Vagina (tissue), 2 donors: ENCODE measurements around the gene TSPAN9. TPM values are rescaled to one million over a fixed set of nuclear protein-coding genes. Genes with fewer than 3 reads are reported as not detected.
A peak's percentile ranks its signal among the peaks of the same experiment; 100 is the strongest.

ENCODE experiments used
- DNase-seq, 2 donors: peaks; one replicate each; pipeline ENCODE4 v3.0.0-alpha.2; 2017; ENCODE audit errors: extremely low spot score in 2 of 2
- H3K27ac ChIP-seq: fragments of 200-600 bp; sonication (generic); one replicate; pipeline ENCODE4 v1.5.1; 2019
- H3K27me3 ChIP-seq: fragments of 200-600 bp; sonication (generic); one replicate; pipeline ENCODE4 v1.5.1; 2019
- H3K36me3 ChIP-seq, 2 donors: fragments of 200-600 bp; sonication (generic); one replicate each; pipeline ENCODE4 v1.5.1; 2017 to 2019
- H3K4me1 ChIP-seq: fragments of 200-600 bp; sonication (generic); one replicate; pipeline ENCODE4 v1.5.1; 2019
- H3K4me3 ChIP-seq, 2 donors: fragments of 200-600 bp; sonication (generic); 1 replicate in 1 of 2; 2 replicates in 1 of 2; pipeline ENCODE4 v1.5.1; 2016 to 2019
- H3K9me3 ChIP-seq: fragments of 200-600 bp; sonication (generic); one replicate; pipeline ENCODE4 v1.5.1; 2019
- POLR2A ChIP-seq, 2 donors: fragments of 450-650 bp; IDR thresholded peaks; one replicate each; pipeline ENCODE4 v1.6.1; 2017; ENCODE audit warnings: antibody characterized with exemption in 2 of 2, mild to moderate bottlenecking in 2 of 2, moderate library complexity in 2 of 2
- POLR2AphosphoS5 ChIP-seq, 2 donors: sonication (generic); formaldehyde crosslinking; IDR thresholded peaks; one replicate each; pipeline ENCODE4 v1.9.0; 2017; ENCODE audit warnings: antibody characterized with exemption in 2 of 2, mild to moderate bottlenecking in 2 of 2, low read depth in 1 of 2; ENCODE audit not compliant: insufficient read depth in 1 of 2
- intact Hi-C: fragments of 100-400 bp; cut with DNase I; formaldehyde crosslinking; loops from one replicate; pipeline ENCODE4 v1.15.1; 2023
- total RNA-seq: library from RNA; depleted of rRNA; stranded (reverse); fragments of >200 nt; gene quantifications from one replicate; pipeline ENCODE4 v1.2.3, GENCODE V29; 2016
- TF ChIP-seq, protein P1 (sequence below), 3 experiments: fragments of 450-650 bp in 2 of 3; fragments of 200-600 bp in 1 of 3; sonication (generic) in 1 of 3; IDR thresholded peaks; one replicate each; pipeline ENCODE4 v1.5.1; 2017 to 2019; ENCODE audit warnings: antibody characterized with exemption in 3 of 3, mild to moderate bottlenecking in 2 of 3, moderate library complexity in 2 of 3

The TSPAN9 gene
- total RNA-seq, 1 donor from 2014 or later, result 32.2 TPM

DNA sequence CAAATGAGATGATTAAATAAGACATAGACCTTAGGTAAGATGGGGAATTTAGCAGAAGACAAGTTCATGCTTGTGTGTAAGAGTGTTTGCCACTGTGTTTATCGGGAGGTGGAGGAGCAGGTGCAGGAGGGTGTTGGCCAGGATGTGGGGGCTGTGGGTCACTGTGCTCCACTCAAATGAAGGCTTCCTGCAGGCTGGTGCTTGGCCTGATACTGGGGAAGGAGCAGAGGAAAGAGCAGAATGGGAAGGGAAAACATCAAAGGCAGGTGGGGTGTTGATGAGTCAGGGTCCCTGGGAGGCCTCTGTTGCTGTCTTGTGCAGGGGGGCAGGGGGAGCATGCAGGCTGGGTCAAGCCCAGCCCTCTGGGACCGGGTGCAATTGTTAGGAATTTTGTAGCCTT, 126.5 kb downstream of the TSPAN9 start:
- Histone ChIP-seq H3K27ac (no peak overlapping the region), H3K36me3 (no peaks in the 10 kb centered on the region), H3K9me3 (no peaks in the 10 kb centered on the region), H3K27me3 (no peaks in the 10 kb centered on the region), H3K4me3 (no peak overlapping the region), H3K4me1 (peaks cover 54% of the 10 kb centered on the region)
- DNase-seq, result no peak
- intact Hi-C loops, result loop anchor here (10.0 kb wide), 2 partner anchors 71 to 129 kb away; partner anchors contain the start of gene TSPAN9
- TF ChIP-seq, protein P1, sequence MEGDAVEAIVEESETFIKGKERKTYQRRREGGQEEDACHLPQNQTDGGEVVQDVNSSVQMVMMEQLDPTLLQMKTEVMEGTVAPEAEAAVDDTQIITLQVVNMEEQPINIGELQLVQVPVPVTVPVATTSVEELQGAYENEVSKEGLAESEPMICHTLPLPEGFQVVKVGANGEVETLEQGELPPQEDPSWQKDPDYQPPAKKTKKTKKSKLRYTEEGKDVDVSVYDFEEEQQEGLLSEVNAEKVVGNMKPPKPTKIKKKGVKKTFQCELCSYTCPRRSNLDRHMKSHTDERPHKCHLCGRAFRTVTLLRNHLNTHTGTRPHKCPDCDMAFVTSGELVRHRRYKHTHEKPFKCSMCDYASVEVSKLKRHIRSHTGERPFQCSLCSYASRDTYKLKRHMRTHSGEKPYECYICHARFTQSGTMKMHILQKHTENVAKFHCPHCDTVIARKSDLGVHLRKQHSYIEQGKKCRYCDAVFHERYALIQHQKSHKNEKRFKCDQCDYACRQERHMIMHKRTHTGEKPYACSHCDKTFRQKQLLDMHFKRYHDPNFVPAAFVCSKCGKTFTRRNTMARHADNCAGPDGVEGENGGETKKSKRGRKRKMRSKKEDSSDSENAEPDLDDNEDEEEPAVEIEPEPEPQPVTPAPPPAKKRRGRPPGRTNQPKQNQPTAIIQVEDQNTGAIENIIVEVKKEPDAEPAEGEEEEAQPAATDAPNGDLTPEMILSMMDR (IDR thresholded peaks at IDR 0.05), result no peak
- TF ChIP-seq POLR2AphosphoS5 (IDR thresholded peaks at IDR 0.05; ENCODE audit: insufficient read depth in 1 of 2, low read depth in 1 of 2), result no peak
- TF ChIP-seq POLR2A (IDR thresholded peaks at IDR 0.05), result no peak

- TF ChIP-seq, protein P1 (IDR thresholded peaks at IDR 0.05), result no peak
- no peak for TF ChIP-seq POLR2A (IDR thresholded peaks at IDR 0.05)
- peak in 1 of 2 donors; percentile 13 for TF ChIP-seq POLR2AphosphoS5 (IDR thresholded peaks at IDR 0.05; ENCODE audit: insufficient read depth in 1 of 2, low read depth in 1 of 2)
- intact Hi-C loops, result loop anchor here (10.0 kb wide), 2 partner anchors 71 to 129 kb away; partner anchors contain the start of gene TSPAN9
- H3K27me3 ChIP-seq, result no peaks in the 10 kb centered on the region
- no peak overlapping the region for H3K27ac ChIP-seq
- DNase-seq, result no peak
- H3K4me1 ChIP-seq, result peaks cover 50% of the 10 kb centered on the region
- no peaks in the 10 kb centered on the region for H3K9me3 ChIP-seq
- no peak overlapping the region for H3K4me3 ChIP-seq
- no peaks in the 10 kb centered on the region for H3K36me3 ChIP-seq
Observed at GRCh38 chr12:3204143-3204542, 127.0 kb downstream of the TSPAN9 start.

GRCh38 chr12:3204730-3205531, 127.8 kb downstream of the TSPAN9 start:
- Histone ChIP-seq H3K4me3 (no peak overlapping the region), H3K27ac (no peak overlapping the region), H3K36me3 (no peaks in the 10 kb centered on the region), H3K27me3 (no peaks in the 10 kb centered on the region), H3K4me1 (peaks cover 42% of the 10 kb centered on the region), H3K9me3 (no peaks in the 10 kb centered on the region)
- intact Hi-C loops, result loop anchor here (10.0 kb wide), 2 partner anchors 70 to 130 kb away; partner anchors contain the start of gene TSPAN9
- TF ChIP-seq POLR2AphosphoS5 (IDR thresholded peaks at IDR 0.05; ENCODE audit: insufficient read depth in 1 of 2, low read depth in 1 of 2), result no peak
- TF ChIP-seq POLR2A (IDR thresholded peaks at IDR 0.05), result no peak
- TF ChIP-seq, protein P1 (IDR thresholded peaks at IDR 0.05), result no peak
- DNase-seq, result no peak

DNA sequence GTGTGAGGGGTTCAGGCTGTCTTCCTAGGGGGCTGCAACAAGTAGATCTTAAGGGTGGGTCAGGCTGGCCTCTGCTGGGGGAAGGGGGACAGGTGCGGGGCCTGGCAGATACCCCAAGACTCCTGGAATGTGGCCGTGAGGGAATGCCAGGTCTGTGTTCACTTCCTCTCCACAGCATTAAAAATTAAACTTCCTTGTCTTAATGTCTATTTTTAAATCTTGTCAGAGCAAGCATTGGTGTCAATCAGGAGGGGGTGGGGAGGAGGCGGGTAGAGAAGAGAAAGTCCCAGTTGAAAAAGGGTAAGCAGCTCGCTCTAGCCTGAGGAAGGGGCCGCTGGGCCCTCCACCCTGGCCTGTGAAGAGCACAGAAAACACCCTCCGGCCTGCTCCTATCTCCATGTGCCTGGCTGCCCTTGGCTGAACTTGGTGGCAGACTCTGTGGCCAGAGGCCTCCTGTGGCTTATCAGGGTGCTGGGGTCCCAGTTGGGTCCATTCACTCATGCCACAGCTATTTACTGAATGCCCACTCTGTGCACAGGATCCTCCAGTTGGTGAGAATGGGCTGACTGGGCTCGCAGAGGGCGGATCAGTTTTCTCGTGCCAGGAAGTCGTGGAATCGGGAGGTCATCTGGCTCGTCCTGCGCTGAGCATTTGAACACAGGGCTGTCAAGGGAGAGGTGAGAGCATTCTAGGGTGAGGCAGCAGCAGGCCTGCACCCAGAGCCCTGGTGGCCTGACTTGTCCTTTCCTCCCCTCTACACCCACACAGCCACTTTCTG, 128.8 kb downstream of the TSPAN9 start:
- TF ChIP-seq POLR2AphosphoS5 (IDR thresholded peaks at IDR 0.05; ENCODE audit: insufficient read depth in 1 of 2, low read depth in 1 of 2), result no peak
- TF ChIP-seq POLR2A (IDR thresholded peaks at IDR 0.05), result no peak
- TF ChIP-seq, protein P1 (IDR thresholded peaks at IDR 0.05), result no peak
- no peak overlapping the region for H3K4me3 ChIP-seq
- no peaks in the 10 kb centered on the region for H3K9me3 ChIP-seq
- intact Hi-C loops, result loop anchor here (10.0 kb wide), 2 partner anchors 69 to 131 kb away; partner anchors contain the start of gene TSPAN9
- DNase-seq, result no peak
- H3K27me3 ChIP-seq, result no peaks in the 10 kb centered on the region
- no peaks in the 10 kb centered on the region for H3K36me3 ChIP-seq
- no peak overlapping the region for H3K27ac ChIP-seq
- H3K4me1 ChIP-seq, result peaks cover 36% of the 10 kb centered on the region
